CD4-positive, alpha-beta T cell treated with Interleukin-4 for 4 hours (primary cell): ENCODE data around the gene CRYBA1.

Experiments
- DNase-seq: peaks from one replicate; pipeline ENCODE4 v3.0.0-alpha.2; 2020

The CRYBA1 gene

GRCh38 chr17:29283961-29284360, 37.3 kb downstream of the CRYBA1 start:
- DNase-seq, result no peak

GRCh38 chr17:29289852-29290251, 43.2 kb downstream of the CRYBA1 start:
- no peak for DNase-seq

- peak; percentile 75 for DNase-seq
Measured at GRCh38 chr17:29291163-29291752, 44.6 kb downstream of the CRYBA1 start.

GRCh38 chr17:29292071-29292991, 45.7 kb downstream of the CRYBA1 start:
- peak; percentile 62 for DNase-seq

GRCh38 chr17:29292992-29293889, 46.6 kb downstream of the CRYBA1 start:
- peak; percentile 46 for DNase-seq

- peak; percentile 98 for DNase-seq
Measured at GRCh38 chr17:29293890-29294579, 47.4 kb downstream of the CRYBA1 start, which contains the start of gene NUFIP2. NUFIP2 (minus strand) TSS chr17:29294148; CDS start chr17:29294059, 89 bp downstream.

- DNase-seq, result no peak
Measured at GRCh38 chr17:29294580-29294900, 47.9 kb downstream of the CRYBA1 start.

GRCh38 chr17:29295420-29295819, 48.8 kb downstream of the CRYBA1 start:
- DNase-seq, result no peak

- DNase-seq, result no peak
Measured at GRCh38 chr17:29299031-29299430, 52.4 kb downstream of the CRYBA1 start.

GRCh38 chr17:29303386-29303785, 56.7 kb downstream of the CRYBA1 start:
- DNase-seq, result no peak
